GM20000 (cell line): Measurements from ENCODE around the gene FBLN1.
"Not testable (repeated sequence)": the region's sequence is repeated elsewhere in the genome, so short reads cannot be mapped to it uniquely, and the experiment has no call there.

ENCODE experiments used
- DNase-seq: peaks from one replicate; pipeline ENCODE4 v3.0.0; 2012; ENCODE audit warnings: low spot score
- CTCF ChIP-seq: IDR thresholded peaks from 2 replicates; pipeline ENCODE4 v1.5.1; 2012; ENCODE audit warnings: mild to moderate bottlenecking, control low read depth; ENCODE audit errors: extremely low read depth, missing control alignments

The FBLN1 gene

GRCh38 chr22:45586651-45587405 lies 84.1 kb downstream of the FBLN1 start:
- TF ChIP-seq CTCF = no peak
- no peak for DNase-seq

GRCh38 chr22:45587638-45588505 lies 85.2 kb downstream of the FBLN1 start:
- no peak for DNase-seq
- no peak for TF ChIP-seq CTCF

GRCh38 chr22:45589556-45589955 lies 86.9 kb downstream of the FBLN1 start:
- no peak for TF ChIP-seq CTCF
- no peak for DNase-seq

GRCh38 chr22:45590262-45590661 lies 87.6 kb downstream of the FBLN1 start:
- TF ChIP-seq CTCF = no peak

GRCh38 chr22:45591633-45592213 lies 89.0 kb downstream of the FBLN1 start:
- DNase-seq = not testable (repeated sequence)

More at GRCh38 chr22:45590262-45590661, 87.6 kb downstream of the FBLN1 start:
- DNase-seq = no peak

GRCh38 chr22:45594123-45594941 lies 91.6 kb downstream of the FBLN1 start:
- DNase-seq = no peak
- no peak for TF ChIP-seq CTCF

- no peak for DNase-seq
Measured at GRCh38 chr22:45597460-45598192, 94.9 kb downstream of the FBLN1 start.

More at GRCh38 chr22:45597460-45598192, 94.9 kb downstream of the FBLN1 start:
- TF ChIP-seq CTCF = no peak
